K562 (cell line): ENCODE data around the gene RABGAP1L. TPM values are rescaled to one million over a fixed set of nuclear protein-coding genes. Genes with fewer than 3 reads are reported as not detected.

Source experiments
- ATAC-seq: fragments of 200-7000 bp; cut with Tn5 transposase; 3 replicates; pipeline ENCODE4 v1.9.1; 2020; ENCODE audit warnings: moderate library complexity
- BruUV-seq: library from RNA; stranded (reverse); fragments of 400-500 nt; replicated peaks from 2 replicates; lab custom pipeline; 2021; lab: Mats Ljungman, UMichigan
- CTCF ChIA-PET: fragments of 300-600 bp; formaldehyde crosslinking; extraction: SDS; loops from one replicate; lab custom pipeline; 2021; ENCODE audit warnings: low intra/inter-chr PET ratio; lab: Yijun Ruan, JAX
- POLR2A ChIA-PET: fragments of 300-600, 350-650 bp; sonication (Branson Sonifier 250); formaldehyde crosslinking; extraction: SDS; loops from one replicate; lab custom pipeline; 2021; ENCODE audit warnings: antibody characterized with exemption, inconsistent platforms; lab: Yijun Ruan, JAX
- DNase-seq, 4 experiments: peaks; one replicate each; pipeline versions ENCODE4 v3.0.0 to v3.0.0-alpha.2; 2011 to 2018; ENCODE audit warnings: low spot score in 3 of 4, mixed read lengths in 3 of 4; ENCODE audit errors: extremely low read depth in 1 of 4
- FAIRE-seq: peaks from 2 replicates; lab custom pipeline; 2011; peaks lifted over from hg19 to GRCh38; lab: Jason Lieb, UNC
- H2AFZ ChIP-seq: 2 replicates; pipeline ENCODE4 v1.6.0; 2011; ENCODE audit warnings: low read depth, low read length, control low read depth, inconsistent platforms
- H3K27ac ChIP-seq: fragments of 200-600 bp; 3 replicates; pipeline ENCODE4 v1.8.0; 2011; ENCODE audit warnings: low read depth, mild to moderate bottlenecking, control low read depth, inconsistent platforms, low read length, moderate library complexity, mixed read lengths; ENCODE audit errors: extremely low read depth
- H3K27me3 ChIP-seq, 2 experiments: fragments of 300-600 bp in 1 of 2; 2 replicates in 1 of 2; 3 replicates in 1 of 2; pipeline versions ENCODE4 v1.6.0 to v1.8.0; 2011; ENCODE audit warnings: inconsistent platforms in 2 of 2, low read length in 2 of 2, mild to moderate bottlenecking in 1 of 2, mixed read lengths in 1 of 2, moderate library complexity in 1 of 2; ENCODE audit not compliant: control insufficient read depth in 2 of 2, insufficient read depth in 2 of 2
- H3K36me3 ChIP-seq: fragments of 300-600 bp; 3 replicates; pipeline ENCODE4 v1.8.0; 2011; ENCODE audit warnings: mild to moderate bottlenecking, low read length, inconsistent platforms; ENCODE audit not compliant: control insufficient read depth, insufficient read depth
- H3K4me1 ChIP-seq, 2 experiments: fragments of 200-600 bp in 1 of 2; replicated peaks in 1 of 2; 2 replicates in 1 of 2; 3 replicates in 1 of 2; pipeline versions ENCODE4 v1.5.1 to v1.8.0; 2011; ENCODE audit warnings: inconsistent platforms in 2 of 2, low read length in 2 of 2, mild to moderate bottlenecking in 1 of 2, mixed read lengths in 1 of 2, moderate library complexity in 1 of 2; ENCODE audit not compliant: control insufficient read depth in 2 of 2, insufficient read depth in 2 of 2
- H3K4me2 ChIP-seq: 2 replicates; pipeline ENCODE4 v1.6.1; 2011; ENCODE audit warnings: low read length, control low read depth, inconsistent platforms, mixed read lengths; ENCODE audit not compliant: insufficient read depth
- H3K4me3 ChIP-seq: fragments of 200-600 bp; sonication (generic), shearing (Covaris generic); 2 replicates; pipeline ENCODE4 v1.5.1; 2016; ENCODE audit warnings: control low read depth, inconsistent platforms
- H3K79me2 ChIP-seq: fragments of 200-600 bp; 3 replicates; pipeline ENCODE4 v1.8.0; 2011; ENCODE audit warnings: low read length, inconsistent platforms; ENCODE audit not compliant: control insufficient read depth, insufficient read depth
- H3K9ac ChIP-seq, 2 experiments: 2 replicates each; pipeline versions ENCODE4 v1.6.0 to v1.6.1; 2011; ENCODE audit warnings: low read depth in 2 of 2, low read length in 2 of 2, control low read depth in 1 of 2, inconsistent platforms in 1 of 2, mild to moderate bottlenecking in 1 of 2, mixed read lengths in 1 of 2; ENCODE audit not compliant: insufficient read depth in 1 of 2
- H3K9me1 ChIP-seq: one replicate; pipeline ENCODE4 v1.6.0; 2011; ENCODE audit warnings: inconsistent platforms, mild to moderate bottlenecking, low read length, moderate library complexity; ENCODE audit not compliant: control insufficient read depth, insufficient read depth
- H3K9me3 ChIP-seq: replicated peaks from 2 replicates; pipeline ENCODE4 v1.5.1; 2011; ENCODE audit warnings: low read depth, low read length, inconsistent platforms; ENCODE audit not compliant: control insufficient read depth, insufficient read depth
- H4K20me1 ChIP-seq: replicated peaks from 2 replicates; pipeline ENCODE4 v1.6.1; 2011; ENCODE audit warnings: low read length, inconsistent platforms, mixed read lengths; ENCODE audit not compliant: control insufficient read depth, insufficient read depth
- BRD9 ChIP-seq: fragments of 450-650 bp; IDR thresholded peaks from 2 replicates; pipeline ENCODE4 v1.6.1; 2018; ENCODE audit warnings: low read depth; ENCODE audit not compliant: partially characterized antibody
- IRF9 ChIP-seq: fragments of 450-650 bp; IDR thresholded peaks from 2 replicates; pipeline ENCODE4 v1.6.1; 2016; ENCODE audit warnings: missing biosample characterization, missing genetic modification characterization
- ZNF75A ChIP-seq: fragments of 450-650 bp; formaldehyde crosslinking; IDR thresholded peaks from 2 replicates; pipeline ENCODE4 v1.4.0; 2020; ENCODE audit warnings: mild to moderate bottlenecking
- WGBS: fragments of 100-300 bp; shearing (Covaris generic); methylation state at CpG from one replicate; pipeline ENCODE4 v1.1.6; 2016; ENCODE audit warnings: low coverage, mixed read lengths; ENCODE audit not compliant: insufficient coverage; ENCODE audit errors: missing lambda C conversion rate; 5-methylcytosine and 5-hydroxymethylcytosine counted together
- in situ Hi-C: fragments of 300-500 bp; cut with MboI; formaldehyde crosslinking; loops from 4 replicates; pipeline ENCODE4 v1.15.0; 2018; ENCODE audit warnings: inconsistent platforms, mixed read lengths
- intact Hi-C: fragments of 100-400 bp; cut with micrococcal nuclease; formaldehyde crosslinking; loops from 2 replicates; pipeline ENCODE4 v1.14.2; 2022
- polyA plus RNA-seq, 8 experiments: library from polyadenylated mRNA; depleted of rRNA in 4 of 8; stranded (reverse) in 5 of 8; unstranded in 3 of 8; fragments of >200 nt; fragmentation: Nextera tagmentation in 2 of 8; fragmentation: Illumina TruSeq in 1 of 8; extraction: Ambion mirVana in 2 of 8; extraction: Trizol in 1 of 8; gene quantifications; 2 replicates each; pipeline versions ENCODE4 v1.2.1 to v1.2.3, GENCODE V29; 2011 to 2014; ENCODE audit warnings: inconsistent platforms in 1 of 8, missing spikeins in 1 of 8
- total RNA-seq, 7 experiments: library from RNA; depleted of rRNA in 6 of 7; stranded (reverse); fragments of >200 nt in 6 of 7; fragmentation: Illumina TruSeq in 2 of 7; extraction: Trizol in 2 of 7; gene quantifications; 2 replicates each; pipeline versions ENCODE4 v1.2.1 to v1.2.3, GENCODE V29; 2011 to 2021; ENCODE audit warnings: low replicate concordance in 1 of 7

The RABGAP1L gene
- total and polyA plus RNA-seq, 9 of the 15 experiments (the other 6 are each of a cell fraction or from before 2014, with no cell fraction given), result 16.5 to 44.9 (median 26.7) TPM

DNA sequence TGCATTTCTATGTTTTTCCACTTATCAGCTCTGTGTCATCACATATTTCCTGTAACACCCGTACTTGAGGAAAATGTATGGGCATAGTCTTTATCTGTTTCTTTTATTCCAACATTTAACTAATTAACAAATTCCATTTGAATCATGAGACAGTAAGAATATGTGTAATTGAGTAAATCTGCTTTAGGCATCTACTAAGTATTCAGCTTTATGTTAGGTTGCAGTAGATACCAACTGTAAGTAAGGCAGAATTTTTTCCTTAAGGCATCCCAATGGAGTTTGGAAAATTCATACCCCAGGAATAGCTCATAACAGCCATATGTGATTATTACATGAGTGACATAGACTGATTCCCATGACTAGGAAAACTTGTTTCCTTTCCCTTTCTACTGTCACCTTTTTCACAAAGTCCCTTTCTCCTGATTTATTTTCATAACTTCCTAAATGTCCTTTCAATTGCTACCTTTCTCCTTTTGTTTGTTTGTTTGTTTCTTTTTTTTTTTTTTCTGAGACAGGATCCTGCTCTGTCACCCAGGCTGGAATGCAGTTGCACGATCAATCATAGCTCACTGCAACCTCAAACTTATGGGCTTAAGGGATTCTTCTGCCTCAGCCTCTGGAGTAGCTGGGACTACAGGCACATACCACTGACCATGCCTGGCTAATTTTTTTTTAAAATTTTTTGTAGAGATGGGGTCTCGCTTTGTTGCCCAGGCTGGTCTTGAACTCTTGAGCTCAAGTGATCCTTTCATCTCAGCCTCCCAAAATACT lies 780.6 kb downstream of the RABGAP1L start:
- ChIA-PET CTCF (no interaction called here), POLR2A (interaction anchor here (0.8 kb wide), 1 partner anchor 24 kb away, joined by 4 read pairs; no protein-coding TSS in a partner anchor)
- Histone ChIP-seq H3K9ac (no peak overlapping the region), H3K9me1 (no peaks in the 10 kb centered on the region)
- TF ChIP-seq IRF9 (tag), result no peak
- TF ChIP-seq BRD9, result no peak
- TF ChIP-seq ZNF75A (CRISPR knock-in tag), result no peak
- TF ChIP-seq, all 486 proteins: peak for 0
- Histone ChIP-seq H3K36me3 (no peaks in the 10 kb centered on the region), H3K4me3 (no peak overlapping the region), H3K79me2 (no peaks in the 10 kb centered on the region), H3K9me3 (no peaks in the 10 kb centered on the region), H4K20me1 (no peaks in the 10 kb centered on the region), H3K27me3 (no peaks in the 10 kb centered on the region), H3K4me2 (no peak overlapping the region), H3K4me1 (peaks cover 0 to 5% of the 10 kb centered on the region in 2 experiments; a peak in 1 of 5 replicates), H3K27ac (no peak overlapping the region), H2AFZ (no peak overlapping the region)
- BruUV-seq, result no TSS peak
- no peak for DNase-seq
- in situ Hi-C loops, result no loop called here
- FAIRE-seq, result no peak
- no peak for ATAC-seq
- WGBS, result 58% methylated on average over 3 of the region's 3 CpGs
- intact Hi-C loops, result no loop called here
